A673 (cell line): ENCODE data around the gene STPG2. TPM values are rescaled to one million over a fixed set of nuclear protein-coding genes. Genes with fewer than 3 reads are reported as not detected.

ENCODE experiments used
- BruUV-seq: library from RNA; stranded (reverse); fragments of 400-500 nt; replicated peaks from 2 replicates; lab custom pipeline; 2021; lab: Mats Ljungman, UMichigan
- CTCF ChIA-PET: fragments of 300-600 bp; sonication (Branson Sonifier 250); formaldehyde crosslinking; loops from one replicate; lab custom pipeline; 2022; ENCODE audit warnings: antibody characterized with exemption; lab: Charles Lee
- POLR2A ChIA-PET: fragments of 300-600 bp; sonication (Branson Sonifier 250); formaldehyde crosslinking; loops from one replicate; lab custom pipeline; 2022; ENCODE audit warnings: antibody characterized with exemption; ENCODE audit not compliant: low non-redundant PET; lab: Charles Lee
- DNase-seq: peaks from one replicate; pipeline ENCODE4 v3.0.0-alpha.2; 2015; ENCODE audit warnings: low spot score
- H3K27ac ChIP-seq: fragments of 200-600 bp; sonication (generic); 2 replicates; pipeline ENCODE4 v1.5.1; 2016; ENCODE audit warnings: mixed run types, low read depth, mild to moderate bottlenecking, mixed read lengths, antibody characterized with exemption, low read length; ENCODE audit not compliant: poor library complexity, severe bottlenecking
- H3K27me3 ChIP-seq: fragments of 200-600 bp; sonication (generic); replicated peaks from 2 replicates; pipeline ENCODE4 v1.6.1; 2017; ENCODE audit warnings: mixed run types, low read depth, mild to moderate bottlenecking, mixed read lengths, antibody characterized with exemption, low read length; ENCODE audit not compliant: insufficient read depth, poor library complexity
- H3K36me3 ChIP-seq: fragments of 200-600 bp; sonication (generic); 2 replicates; pipeline ENCODE4 v1.6.1; 2016; ENCODE audit warnings: mixed run types, mild to moderate bottlenecking, mixed read lengths, antibody characterized with exemption, low read length; ENCODE audit not compliant: insufficient read depth, poor library complexity, severe bottlenecking
- H3K4me1 ChIP-seq: fragments of 200-600 bp; sonication (generic); 2 replicates; pipeline ENCODE4 v1.6.1; 2017; ENCODE audit warnings: mixed run types, mild to moderate bottlenecking, mixed read lengths, antibody characterized with exemption, low read length; ENCODE audit not compliant: insufficient read depth, poor library complexity, severe bottlenecking
- H3K4me3 ChIP-seq: fragments of 200-600 bp; sonication (generic); 2 replicates; pipeline ENCODE4 v1.5.1; 2016; ENCODE audit warnings: low read depth, mixed run types, mild to moderate bottlenecking, mixed read lengths, low read length; ENCODE audit not compliant: poor library complexity, severe bottlenecking
- H3K9me3 ChIP-seq: fragments of 200-600 bp; sonication (generic); 2 replicates; pipeline ENCODE4 v1.6.1; 2016; ENCODE audit warnings: mixed run types, low read depth, mild to moderate bottlenecking, mixed read lengths, antibody characterized with exemption, low read length; ENCODE audit not compliant: poor library complexity, severe bottlenecking
- CTCF ChIP-seq: fragments of 300-800, 200-600 bp; sonication (generic); conservative IDR thresholded peaks from 2 replicates; pipeline ENCODE4 v1.5.1; 2017; ENCODE audit warnings: low read depth, mild to moderate bottlenecking, antibody characterized with exemption, low read length, moderate library complexity, mixed read lengths
- EZH2 ChIP-seq: fragments of 200-600 bp; sonication (generic); IDR thresholded peaks from 2 replicates; pipeline ENCODE4 v1.6.1; 2017; ENCODE audit warnings: borderline replicate concordance, low read depth, mild to moderate bottlenecking, mixed read lengths, antibody characterized with exemption, low read length; ENCODE audit not compliant: poor library complexity, severe bottlenecking
- intact Hi-C: fragments of 100-400 bp; cut with micrococcal nuclease; formaldehyde crosslinking; loops from one replicate; pipeline ENCODE4 v1.10.0; 2022; ENCODE audit not compliant: unreplicated experiment
- total RNA-seq: library from RNA; stranded (reverse); gene quantifications from 2 replicates; pipeline ENCODE4 v1.2.3, GENCODE V29; 2021

STPG2 gene
- total RNA-seq, 1 experiment from 2014 or later = not detected

GRCh38 chr4:98125585-98125984 lies 17.7 kb downstream of the STPG2 start:
- POLR2A ChIA-PET = no interaction called here
- no peaks in the 10 kb centered on the region for H3K9me3 ChIP-seq
- no peaks in the 10 kb centered on the region for H3K36me3 ChIP-seq
- intact Hi-C loops = no loop called here
- no TSS peak for BruUV-seq
- H3K4me3 ChIP-seq = no peak overlapping the region
- H3K27ac ChIP-seq = no peak overlapping the region
- CTCF ChIA-PET = no interaction called here
- no peaks in the 10 kb centered on the region for H3K4me1 ChIP-seq
- H3K27me3 ChIP-seq = no peaks in the 10 kb centered on the region
- TF ChIP-seq EZH2 = no peak
- TF ChIP-seq CTCF = no peak
- no peak for DNase-seq

GRCh38 chr4:98117363-98117762 lies 25.9 kb downstream of the STPG2 start:
- H3K4me3 ChIP-seq = no peak overlapping the region
- H3K4me1 ChIP-seq = no peaks in the 10 kb centered on the region
- no peak for DNase-seq
- no peak for TF ChIP-seq EZH2
- TF ChIP-seq CTCF = no peak
- no peaks in the 10 kb centered on the region for H3K27me3 ChIP-seq
- ChIA-PET POLR2A (no interaction called here), CTCF (no interaction called here)
- no peak overlapping the region for H3K27ac ChIP-seq
- peaks cover 8% of the 10 kb centered on the region for H3K9me3 ChIP-seq
- BruUV-seq = no TSS peak
- intact Hi-C loops = no loop called here
- no peaks in the 10 kb centered on the region for H3K36me3 ChIP-seq

- POLR2A ChIA-PET = no interaction called here
- Histone ChIP-seq H3K27ac (no peak overlapping the region), H3K36me3 (no peaks in the 10 kb centered on the region)
Observed at GRCh38 chr4:98113012-98113411, 30.3 kb downstream of the STPG2 start.

More at GRCh38 chr4:98113012-98113411, 30.3 kb downstream of the STPG2 start:
- Histone ChIP-seq H3K27me3 (no peaks in the 10 kb centered on the region), H3K9me3 (peaks cover 8% of the 10 kb centered on the region), H3K4me3 (no peak overlapping the region), H3K4me1 (no peaks in the 10 kb centered on the region)
- CTCF ChIA-PET = interaction anchor here (0.6 to 1.1 kb wide), 2 partner anchors 355 to 943 kb away, joined by 3 read pairs; no protein-coding TSS in a partner anchor
- peak; percentile 59 for TF ChIP-seq CTCF
- no peak for TF ChIP-seq EZH2
- DNase-seq = peak; percentile 67
- intact Hi-C loops = no loop called here
- BruUV-seq = no TSS peak
